ENCODE results near the gene DYDC1.

DYDC1 gene

GRCh38 chr10:80356989-80357850, 665 bp upstream of the DYDC1 start:
- no peak overlapping the region for H3K27ac ChIP-seq
- TF ChIP-seq CTCF (conservative IDR thresholded peaks at IDR 0.05; ENCODE audit: low read depth), result no peak
- DNase-seq (ENCODE audit: low spot score), result peak; percentile 24
- POLR2A ChIA-PET (ENCODE audit: low non-redundant PET), result no interaction called here
- CTCF ChIA-PET, result no interaction called here

- CTCF ChIA-PET, result no interaction called here
- no peak overlapping the region for H3K27ac ChIP-seq
- POLR2A ChIA-PET (ENCODE audit: low non-redundant PET), result no interaction called here
- no peak for TF ChIP-seq CTCF (conservative IDR thresholded peaks at IDR 0.05; ENCODE audit: low read depth)
- no peak for DNase-seq (ENCODE audit: low spot score)
Measured at GRCh38 chr10:80351220-80351619, 5.3 kb downstream of the DYDC1 start.

GRCh38 chr10:80350251-80350650, 6.3 kb downstream of the DYDC1 start:
- no peak for DNase-seq (ENCODE audit: low spot score)
- no peak for TF ChIP-seq CTCF (conservative IDR thresholded peaks at IDR 0.05; ENCODE audit: low read depth)
- no peak overlapping the region for H3K27ac ChIP-seq
- POLR2A ChIA-PET (ENCODE audit: low non-redundant PET), result no interaction called here
- CTCF ChIA-PET, result interaction anchor here (0.5 kb wide), 1 partner anchor 28 kb away, joined by 3 read pairs; no protein-coding TSS in a partner anchor

GRCh38 chr10:80344912-80345311, 11.6 kb downstream of the DYDC1 start:
- TF ChIP-seq CTCF (conservative IDR thresholded peaks at IDR 0.05; ENCODE audit: low read depth), result no peak
- no peak for DNase-seq (ENCODE audit: low spot score)
- H3K27ac ChIP-seq, result no peak overlapping the region
- ChIA-PET POLR2A (ENCODE audit: low non-redundant PET) (interaction anchor here (0.6 kb wide), 1 partner anchor 18 kb away, joined by 3 read pairs; no protein-coding TSS in a partner anchor), CTCF (no interaction called here)

- H3K27ac ChIP-seq, result no peak overlapping the region
- DNase-seq (ENCODE audit: low spot score), result no peak
- ChIA-PET POLR2A (ENCODE audit: low non-redundant PET) (no interaction called here), CTCF (no interaction called here)
- TF ChIP-seq CTCF (conservative IDR thresholded peaks at IDR 0.05; ENCODE audit: low read depth), result no peak
Measured at GRCh38 chr10:80344276-80344675, 12.3 kb downstream of the DYDC1 start.

GRCh38 chr10:80333983-80334382, 22.6 kb downstream of the DYDC1 start:
- POLR2A ChIA-PET (ENCODE audit: low non-redundant PET), result no interaction called here
- H3K27ac ChIP-seq, result no peak overlapping the region
- CTCF ChIA-PET, result interaction anchor here (0.7 kb wide), 1 partner anchor 44 kb away, joined by 3 read pairs; no protein-coding TSS in a partner anchor

More at GRCh38 chr10:80333983-80334382, 22.6 kb downstream of the DYDC1 start:
- no peak for TF ChIP-seq CTCF (conservative IDR thresholded peaks at IDR 0.05; ENCODE audit: low read depth)
- DNase-seq (ENCODE audit: low spot score), result no peak
